GM18526 (cell line): ENCODE measurements around the gene EIF3F.

Source experiments
- POLR2A ChIP-seq: IDR thresholded peaks from 3 replicates; pipeline ENCODE4 v1.6.1; 2011; ENCODE audit not compliant: insufficient read length; ENCODE audit errors: extremely low read depth

The EIF3F gene

DNA sequence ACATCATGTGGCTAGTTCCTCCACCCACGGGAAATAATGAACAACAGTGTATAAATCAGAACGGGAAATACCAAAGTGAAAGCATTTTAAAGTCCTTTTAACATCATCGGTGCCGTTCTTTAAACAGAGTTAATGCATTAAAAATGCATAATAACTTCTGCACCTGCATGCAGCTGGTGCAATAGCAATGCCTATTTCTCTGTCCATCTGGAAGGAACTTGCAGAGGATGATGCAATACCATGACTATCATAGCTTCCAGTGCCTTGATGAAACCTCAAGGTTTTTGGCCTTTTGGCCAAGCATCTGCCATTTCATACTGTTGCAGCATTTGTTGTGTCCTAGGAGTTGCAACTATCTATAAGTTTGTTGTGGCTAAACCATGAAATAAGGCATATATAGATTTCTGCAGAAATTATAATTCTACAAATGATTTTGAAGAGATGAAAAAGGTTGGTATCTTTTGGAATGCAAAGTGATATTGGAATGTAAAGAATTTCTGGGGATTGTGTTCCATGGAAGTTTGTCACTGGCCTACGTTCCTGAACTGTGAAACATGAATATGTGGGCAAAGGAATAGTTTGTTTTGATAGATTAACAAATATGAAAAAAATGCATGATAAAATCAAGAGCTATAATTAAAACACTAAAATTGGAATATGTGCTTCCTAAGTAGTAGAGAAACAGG is 9.8 kb upstream of the EIF3F start:
- TF ChIP-seq POLR2A: no peak

- TF ChIP-seq POLR2A: no peak
Measured at GRCh38 chr11:7981619-7982157, 5.4 kb upstream of the EIF3F start.

- no peak for TF ChIP-seq POLR2A
Measured at GRCh38 chr11:7982582-7983119, 4.5 kb upstream of the EIF3F start.

DNA sequence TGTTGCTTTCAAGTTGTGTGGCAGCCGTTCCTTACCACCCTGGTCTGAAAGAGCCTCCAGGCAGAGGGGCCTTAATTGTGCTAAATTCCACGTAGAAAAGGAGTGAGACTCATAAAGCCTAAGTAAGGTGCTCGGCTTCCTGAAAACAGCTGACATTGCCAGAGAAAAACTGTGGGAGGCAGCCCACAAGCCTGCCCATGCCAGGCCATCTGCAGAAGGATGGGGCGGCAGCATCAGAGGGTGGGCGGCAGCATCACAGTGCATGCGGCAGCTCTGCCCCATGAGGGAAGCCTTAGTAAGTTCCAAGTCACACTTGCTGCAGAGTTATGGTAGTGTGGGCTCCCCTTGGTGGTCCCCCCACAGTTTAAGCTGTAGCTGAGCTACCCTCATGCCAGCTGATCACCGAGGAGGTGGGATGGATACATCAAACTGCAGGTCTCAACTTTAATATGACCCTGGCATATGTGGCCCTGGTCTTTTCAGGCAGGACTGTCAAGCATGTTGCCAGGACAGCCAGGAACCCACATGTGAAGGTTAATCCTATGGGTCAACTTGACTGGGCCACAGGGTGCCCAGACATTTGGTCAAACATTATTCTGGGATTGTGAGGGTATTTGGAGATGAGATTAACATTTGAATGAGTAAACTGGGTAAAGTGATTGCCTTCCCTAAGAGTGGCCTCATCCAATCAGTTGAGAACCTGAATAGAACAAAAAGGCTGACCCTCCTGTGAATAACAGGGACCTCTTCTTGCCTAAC is 3.1 kb upstream of the EIF3F start:
- TF ChIP-seq POLR2A: no peak

DNA sequence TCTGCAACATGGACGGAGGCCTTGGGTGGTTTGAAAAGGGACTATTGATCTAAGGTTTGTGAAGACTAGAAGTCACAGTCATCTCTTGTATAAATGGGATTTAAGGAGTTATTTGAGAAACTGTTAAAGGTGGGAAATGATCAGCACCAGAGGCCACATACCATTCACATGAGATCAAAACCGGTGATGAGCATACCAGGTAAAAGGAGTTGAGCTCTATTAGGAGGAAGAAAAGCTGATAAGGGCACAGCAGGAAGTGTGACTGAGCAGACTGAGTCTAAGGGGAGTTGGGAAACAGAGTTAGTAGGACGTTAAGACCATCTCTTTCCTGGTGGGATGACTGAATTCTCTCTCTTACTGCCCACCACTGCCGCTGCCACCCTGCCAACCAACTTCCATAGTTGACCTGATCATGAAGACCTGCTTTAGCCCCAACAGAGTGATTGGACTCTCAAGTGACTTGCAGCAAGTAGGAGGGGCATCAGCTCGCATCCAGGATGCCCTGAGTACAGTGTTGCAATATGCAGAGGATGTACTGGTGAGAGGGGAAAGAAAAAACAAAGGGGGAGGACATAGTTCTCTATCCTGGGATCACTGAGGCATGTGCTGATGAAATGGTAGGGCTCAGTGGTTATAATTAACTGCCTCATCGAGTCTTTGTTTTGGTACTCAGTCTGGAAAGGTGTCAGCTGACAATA is 7.6 kb downstream of the EIF3F start:
- TF ChIP-seq POLR2A: no peak

GRCh38 chr11:7999795-8000194 is 12.7 kb downstream of the EIF3F start:
- no peak for TF ChIP-seq POLR2A

DNA sequence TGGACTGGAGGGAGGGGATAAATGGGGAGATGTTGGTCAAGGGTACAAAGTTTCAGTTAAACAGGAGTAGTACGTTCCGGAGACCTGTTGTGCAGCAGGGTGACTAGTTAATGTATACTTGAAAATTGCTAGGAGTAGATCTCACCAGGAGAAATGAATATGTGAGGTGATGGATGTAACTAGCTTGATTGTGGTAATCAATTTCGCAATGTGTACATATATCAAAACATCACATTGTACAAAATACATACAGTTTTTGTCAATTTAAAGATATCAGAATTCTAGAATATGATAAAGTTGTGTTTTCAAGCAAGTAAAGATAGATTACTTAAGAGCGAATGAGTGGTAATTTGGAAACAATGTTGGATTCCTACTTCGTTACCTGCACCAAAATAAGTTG is 13.3 kb downstream of the EIF3F start:
- TF ChIP-seq POLR2A: no peak

GRCh38 chr11:8002676-8003075 is 15.5 kb downstream of the EIF3F start:
- TF ChIP-seq POLR2A: no peak

DNA sequence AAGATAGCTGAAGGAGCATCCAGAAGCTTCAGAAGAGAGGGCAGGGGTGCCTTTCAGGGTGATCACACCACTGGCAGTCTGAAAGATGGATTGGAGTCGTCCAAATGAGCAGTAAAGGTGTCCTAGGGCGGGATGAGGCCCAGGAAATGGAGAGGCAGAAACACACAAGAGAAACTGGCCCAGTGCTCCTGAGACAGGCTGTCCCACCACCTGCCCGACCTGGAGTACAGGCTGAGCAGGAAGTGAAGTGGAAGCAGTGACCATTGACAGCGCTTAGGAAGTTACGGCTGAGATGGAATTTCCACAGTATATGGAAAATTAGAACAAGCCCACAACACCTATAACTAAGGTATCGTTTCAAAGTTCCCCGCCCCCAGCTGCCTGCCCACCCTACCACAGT is 16.1 kb downstream of the EIF3F start:
- no peak for TF ChIP-seq POLR2A

DNA sequence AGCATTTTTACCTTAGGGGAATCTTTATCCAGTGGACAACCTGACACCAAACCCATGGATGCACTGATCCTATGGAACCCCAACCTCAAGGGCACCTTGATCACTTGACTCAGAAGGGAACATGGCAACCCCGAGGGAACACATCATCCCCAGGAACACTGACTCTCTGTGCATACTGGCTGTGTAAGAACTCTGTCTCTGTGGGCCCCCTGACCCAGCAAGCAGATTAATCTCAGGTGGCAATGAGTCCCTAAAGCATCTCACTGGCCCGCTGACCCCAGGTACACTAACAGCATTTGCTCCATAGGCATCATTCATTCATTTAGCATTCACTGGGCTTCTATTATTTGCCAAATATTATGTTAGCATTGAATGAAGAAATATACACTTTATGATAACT is 16.9 kb downstream of the EIF3F start:
- TF ChIP-seq POLR2A: no peak

- no peak for TF ChIP-seq POLR2A
Measured at GRCh38 chr11:8005556-8005955, 18.4 kb downstream of the EIF3F start.

- no peak for TF ChIP-seq POLR2A
Measured at GRCh38 chr11:8006349-8006977, 19.3 kb downstream of the EIF3F start.

DNA sequence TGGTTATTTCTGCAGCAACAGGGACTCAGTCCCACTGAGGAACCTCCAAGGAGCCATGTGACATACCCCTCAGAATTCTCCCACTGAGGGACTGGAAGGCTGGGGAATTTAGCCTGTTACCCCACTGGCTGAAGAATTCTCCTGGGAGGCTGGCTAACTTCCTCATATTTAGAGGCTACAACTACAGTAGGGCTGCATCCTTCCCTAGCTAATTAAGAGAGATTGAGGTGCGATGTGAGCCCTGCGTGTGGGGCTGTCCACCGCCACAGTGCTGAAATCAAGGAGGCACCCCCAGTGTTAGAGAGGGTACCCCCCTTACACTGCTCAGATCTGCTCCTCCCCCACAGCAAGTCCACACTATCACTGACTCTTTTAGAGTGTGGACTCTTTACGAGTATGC is 21.1 kb downstream of the EIF3F start:
- no peak for TF ChIP-seq POLR2A

- no peak for TF ChIP-seq POLR2A
Measured at GRCh38 chr11:8009856-8010255, 22.7 kb downstream of the EIF3F start.

DNA sequence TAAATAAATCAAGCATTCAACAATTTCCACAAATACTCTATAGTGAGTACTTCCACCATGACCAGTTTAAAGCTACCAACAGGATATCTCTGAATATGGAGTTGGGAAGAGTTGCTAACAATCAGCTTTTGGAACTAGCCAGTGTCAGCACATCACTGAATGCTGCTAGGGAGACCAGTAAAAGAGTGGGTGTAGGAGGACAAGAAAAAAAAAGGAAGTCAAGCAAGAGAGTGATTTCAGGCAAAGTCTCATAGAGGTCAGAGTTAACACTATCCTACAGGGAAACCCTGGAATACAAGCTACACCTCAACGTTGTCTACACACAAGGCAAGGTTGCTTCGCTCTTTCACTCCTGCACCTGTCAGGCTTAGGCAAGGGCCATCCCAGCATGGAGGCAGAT is 24.2 kb downstream of the EIF3F start:
- TF ChIP-seq POLR2A: no peak
